OCI-LY7 (cell line): ENCODE data around the gene RNF115. TPM values are rescaled to one million over a fixed set of nuclear protein-coding genes. Genes with fewer than 3 reads are reported as not detected.
"Not testable (repeated sequence)": the region's sequence is repeated elsewhere in the genome, so short reads cannot be mapped to it uniquely, and the experiment has no call there.

Source experiments
- BruUV-seq: library from RNA; stranded (reverse); fragments of 400-500 nt; replicated peaks from 2 replicates; lab custom pipeline; 2021; lab: Mats Ljungman, UMichigan
- CTCF ChIA-PET: fragments of 300-600 bp; sonication (Branson Sonifier 250); formaldehyde crosslinking; loops from one replicate; lab custom pipeline; 2022; ENCODE audit warnings: antibody characterized with exemption; ENCODE audit not compliant: unreplicated experiment; lab: Charles Lee
- POLR2A ChIA-PET: fragments of 300-600 bp; sonication (Branson Sonifier 250); formaldehyde crosslinking; loops from one replicate; lab custom pipeline; 2022; ENCODE audit warnings: antibody characterized with exemption; lab: Charles Lee
- DNase-seq: peaks from one replicate; pipeline ENCODE4 v3.0.0-alpha.2; 2015; ENCODE audit warnings: low spot score
- H2AFZ ChIP-seq: fragments of 200-600 bp; sonication (generic), shearing (Covaris generic); 2 replicates; pipeline ENCODE4 v1.6.1; 2014; ENCODE audit warnings: mild to moderate bottlenecking, antibody characterized with exemption, low read length, moderate library complexity
- H3K27ac ChIP-seq: fragments of 200-600 bp; sonication (generic); 2 replicates; pipeline ENCODE4 v1.5.1; 2014; ENCODE audit warnings: mixed run types, low read depth, mild to moderate bottlenecking, moderate library complexity, low read length, inconsistent platforms; ENCODE audit not compliant: poor library complexity, severe bottlenecking
- H3K36me3 ChIP-seq: fragments of 200-600 bp; sonication (generic); 2 replicates; pipeline ENCODE4 v1.6.1; 2014; ENCODE audit warnings: mild to moderate bottlenecking, antibody characterized with exemption, low read length, moderate library complexity, mixed read lengths; ENCODE audit not compliant: insufficient read depth
- H3K4me1 ChIP-seq: fragments of 200-600 bp; sonication (generic); 2 replicates; pipeline ENCODE4 v1.5.1; 2014; ENCODE audit warnings: mild to moderate bottlenecking, low read length; ENCODE audit not compliant: insufficient read depth, poor library complexity, severe bottlenecking
- H3K4me2 ChIP-seq: fragments of 200-600 bp; sonication (generic); 2 replicates; pipeline ENCODE4 v1.6.1; 2014; ENCODE audit warnings: mild to moderate bottlenecking, low read length
- H3K4me3 ChIP-seq: fragments of 200-600 bp; sonication (generic); 2 replicates; pipeline ENCODE4 v1.5.1; 2014; ENCODE audit warnings: mild to moderate bottlenecking, low read depth, low read length; ENCODE audit not compliant: poor library complexity, severe bottlenecking
- H3K79me2 ChIP-seq: fragments of 200-600 bp; sonication (generic); 2 replicates; pipeline ENCODE4 v1.6.1; 2016; ENCODE audit warnings: low read depth, mild to moderate bottlenecking, low read length, moderate library complexity, mixed read lengths; ENCODE audit not compliant: insufficient read depth
- H3K9me2 ChIP-seq: fragments of 200-600 bp; sonication (generic); 2 replicates; pipeline ENCODE4 v1.6.1; 2016; ENCODE audit warnings: mild to moderate bottlenecking, low read length, mixed read lengths; ENCODE audit not compliant: insufficient read depth
- H3K9me3 ChIP-seq: fragments of 200-600 bp; sonication (generic); 2 replicates; pipeline ENCODE4 v1.6.1; 2014; ENCODE audit warnings: mild to moderate bottlenecking, mixed run types, low read length, mixed read lengths
- H4K20me1 ChIP-seq: fragments of 200-600 bp; sonication (generic); 2 replicates; pipeline ENCODE4 v1.6.1; 2014; ENCODE audit warnings: mild to moderate bottlenecking, antibody characterized with exemption, low read length, moderate library complexity, mixed read lengths; ENCODE audit not compliant: insufficient read depth
- EZH2phosphoT487 ChIP-seq: fragments of 200-600 bp; sonication (generic); IDR thresholded peaks from 2 replicates; pipeline ENCODE4 v1.6.1; 2018; ENCODE audit warnings: low read depth, borderline replicate concordance, mild to moderate bottlenecking, mixed run types, antibody characterized with exemption, low read length, moderate library complexity, mixed read lengths
- intact Hi-C: fragments of 100-400 bp; cut with micrococcal nuclease; formaldehyde crosslinking; loops from one replicate; pipeline ENCODE4 v1.10.0; 2022; ENCODE audit not compliant: unreplicated experiment
- total RNA-seq, 2 experiments: library from RNA; depleted of rRNA in 1 of 2; stranded (reverse); fragments of >200 nt in 1 of 2; shearing (Covaris generic) in 1 of 2; gene quantifications; 2 replicates each; pipeline ENCODE4 v1.2.3, GENCODE V29; 2014 to 2022
- TF ChIP-seq, protein P1 (sequence below): fragments of 200-600 bp; sonication (generic); conservative IDR thresholded peaks from 2 replicates; pipeline ENCODE4 v1.5.1; 2014; ENCODE audit warnings: mild to moderate bottlenecking, antibody characterized with exemption, low read length, moderate library complexity, mixed read lengths

Gene RNF115
- total RNA-seq, 2 experiments from 2014 or later = 14.8 to 24.0 TPM

GRCh38 chr1:145826030-145826429, 2.1 kb upstream of the RNF115 start:
- no peak for DNase-seq
- Histone ChIP-seq H3K9me3 (no peaks in the 10 kb centered on the region), H3K4me1 (peaks cover 41% of the 10 kb centered on the region), H3K36me3 (peaks cover 58% of the 10 kb centered on the region), H2AFZ (no peak overlapping the region), H3K79me2 (peaks cover 36% of the 10 kb centered on the region), H4K20me1 (peaks cover 10% of the 10 kb centered on the region; the same call in 1 of the 2 replicates), H3K27ac (peak overlapping the region; percentile 7), H3K9me2 (no peaks in the 10 kb centered on the region), H3K4me2 (peak overlapping the region; percentile 95), H3K4me3 (peak overlapping the region; percentile 89)
- no TSS peak for BruUV-seq
- CTCF ChIA-PET = interaction anchor here (0.9 to 2.0 kb wide), 2 partner anchors 15 to 19 kb away, joined by 4 to 7 read pairs; no protein-coding TSS in a partner anchor
- TF ChIP-seq, protein P1, sequence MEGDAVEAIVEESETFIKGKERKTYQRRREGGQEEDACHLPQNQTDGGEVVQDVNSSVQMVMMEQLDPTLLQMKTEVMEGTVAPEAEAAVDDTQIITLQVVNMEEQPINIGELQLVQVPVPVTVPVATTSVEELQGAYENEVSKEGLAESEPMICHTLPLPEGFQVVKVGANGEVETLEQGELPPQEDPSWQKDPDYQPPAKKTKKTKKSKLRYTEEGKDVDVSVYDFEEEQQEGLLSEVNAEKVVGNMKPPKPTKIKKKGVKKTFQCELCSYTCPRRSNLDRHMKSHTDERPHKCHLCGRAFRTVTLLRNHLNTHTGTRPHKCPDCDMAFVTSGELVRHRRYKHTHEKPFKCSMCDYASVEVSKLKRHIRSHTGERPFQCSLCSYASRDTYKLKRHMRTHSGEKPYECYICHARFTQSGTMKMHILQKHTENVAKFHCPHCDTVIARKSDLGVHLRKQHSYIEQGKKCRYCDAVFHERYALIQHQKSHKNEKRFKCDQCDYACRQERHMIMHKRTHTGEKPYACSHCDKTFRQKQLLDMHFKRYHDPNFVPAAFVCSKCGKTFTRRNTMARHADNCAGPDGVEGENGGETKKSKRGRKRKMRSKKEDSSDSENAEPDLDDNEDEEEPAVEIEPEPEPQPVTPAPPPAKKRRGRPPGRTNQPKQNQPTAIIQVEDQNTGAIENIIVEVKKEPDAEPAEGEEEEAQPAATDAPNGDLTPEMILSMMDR = peak; percentile 66
- TF ChIP-seq EZH2phosphoT487 = no peak
- intact Hi-C loops = no loop called here
- POLR2A ChIA-PET = interaction anchor here (0.5 to 4.1 kb wide), 9 partner anchors 13 to 1782 kb away, joined by 3 to 32 read pairs (median 5); partner anchors contain the start of genes ANKRD34A, NUDT17, PIAS3 and POLR3GL

- peak overlapping the region; percentile 89 for H3K4me3 ChIP-seq
- H3K9me2 ChIP-seq = no peaks in the 10 kb centered on the region
- POLR2A ChIA-PET = interaction anchor here (0.6 to 2.5 kb wide), 8 partner anchors 8 to 227 kb away, joined by 3 to 12 read pairs (median 4); partner anchors contain the start of genes LIX1L, NUDT17 and PIAS3
- H3K27ac ChIP-seq = peak overlapping the region; percentile 66
- peaks cover 32% of the 10 kb centered on the region for H3K79me2 ChIP-seq
- intact Hi-C loops = loop anchor here (1.0 kb wide), 2 partner anchors 21 to 35 kb away; partner anchors contain the start of genes NUDT17 and PIAS3
- CTCF ChIA-PET = no interaction called here
- peaks cover 42% of the 10 kb centered on the region for H3K36me3 ChIP-seq
- TSS peak; percentile 78 for BruUV-seq
- DNase-seq = no peak
- TF ChIP-seq, protein P1 = no peak
- no peak for TF ChIP-seq EZH2phosphoT487
- H3K4me1 ChIP-seq = peaks cover 41% of the 10 kb centered on the region
- peaks cover 10% of the 10 kb centered on the region; the same call in 1 of the 2 replicates for H4K20me1 ChIP-seq
- H3K9me3 ChIP-seq = no peaks in the 10 kb centered on the region
- H2AFZ ChIP-seq = peak overlapping the region; percentile 83
- H3K4me2 ChIP-seq = peak overlapping the region; percentile 95
These were observed 576 bp upstream of the RNF115 start for GRCh38 chr1:145824499-145824842.

- CTCF ChIA-PET, H3K9me3 ChIP-seq, intact Hi-C loops, BruUV-seq, H2AFZ ChIP-seq, H3K27ac ChIP-seq, H4K20me1 ChIP-seq, H3K9me2 ChIP-seq, DNase-seq: not testable (repeated sequence)
- Histone ChIP-seq H3K36me3 (peaks cover 26% of the 10 kb centered on the region), H3K79me2 (peaks cover 32% of the 10 kb centered on the region), H3K4me1 (peaks cover 26% of the 10 kb centered on the region), H3K4me3 (peak overlapping the region; percentile 50), H3K4me2 (peak overlapping the region; percentile 47; the same call in 1 of the 2 replicates)
- POLR2A ChIA-PET = interaction anchor here (1.3 kb wide), 1 partner anchor 21 kb away, joined by 5 read pairs; no protein-coding TSS in a partner anchor
These were observed 1.0 kb downstream of the RNF115 start for GRCh38 chr1:145822779-145823331.

- H2AFZ ChIP-seq, H3K4me2 ChIP-seq, H3K36me3 ChIP-seq, H4K20me1 ChIP-seq, H3K4me1 ChIP-seq, H3K4me3 ChIP-seq, intact Hi-C loops, POLR2A ChIA-PET, H3K27ac ChIP-seq, H3K9me3 ChIP-seq, H3K79me2 ChIP-seq, CTCF ChIA-PET, H3K9me2 ChIP-seq, DNase-seq: not testable (repeated sequence)
- TSS peak; percentile 21 for BruUV-seq
These were observed 5.8 kb downstream of the RNF115 start for GRCh38 chr1:145818095-145818494.
